ENCODE measurements around the gene TAF15. TPM values are rescaled to one million over a fixed set of nuclear protein-coding genes. Genes with fewer than 3 reads are reported as not detected.

Gene TAF15
- total RNA-seq, 2 donors from 2014 or later: 25.7 to 31.7 TPM

- no peak for DNase-seq (ENCODE audit: low spot score)
- Histone ChIP-seq H3K27ac (no peak overlapping the region), H3K4me3 (no peak overlapping the region), H3K4me1 (no peaks in the 10 kb centered on the region), H3K27me3 (no peaks in the 10 kb centered on the region), H3K9me3 (no peaks in the 10 kb centered on the region), H3K36me3 (no peaks in the 10 kb centered on the region)
- TF ChIP-seq CTCF (IDR thresholded peaks at IDR 0.05): no peak
Observed at GRCh38 chr17:35875800-35876139, 66.5 kb downstream of the TAF15 start.

- DNase-seq (ENCODE audit: low spot score): no peak
- Histone ChIP-seq H3K27ac (no peak overlapping the region), H3K27me3 (no peaks in the 10 kb centered on the region), H3K4me1 (no peaks in the 10 kb centered on the region), H3K36me3 (no peaks in the 10 kb centered on the region), H3K9me3 (no peaks in the 10 kb centered on the region), H3K4me3 (no peak overlapping the region)
- TF ChIP-seq CTCF (IDR thresholded peaks at IDR 0.05): no peak
Observed at GRCh38 chr17:35876534-35876933, 67.2 kb downstream of the TAF15 start.

- no peak overlapping the region for H3K27ac ChIP-seq
- DNase-seq (ENCODE audit: low spot score): no peak
- no peaks in the 10 kb centered on the region for H3K4me1 ChIP-seq
- H3K4me3 ChIP-seq: no peak overlapping the region
- H3K36me3 ChIP-seq: no peaks in the 10 kb centered on the region
- H3K9me3 ChIP-seq: no peaks in the 10 kb centered on the region
- TF ChIP-seq CTCF (IDR thresholded peaks at IDR 0.05): no peak
- H3K27me3 ChIP-seq: no peaks in the 10 kb centered on the region
Observed at GRCh38 chr17:35877345-35878029, 68.2 kb downstream of the TAF15 start.

- no peaks in the 10 kb centered on the region for H3K9me3 ChIP-seq
- H3K4me1 ChIP-seq: no peaks in the 10 kb centered on the region
- TF ChIP-seq CTCF (IDR thresholded peaks at IDR 0.05): no peak
- no peak overlapping the region for H3K27ac ChIP-seq
- no peak overlapping the region for H3K4me3 ChIP-seq
- no peaks in the 10 kb centered on the region for H3K27me3 ChIP-seq
- no peaks in the 10 kb centered on the region for H3K36me3 ChIP-seq
- DNase-seq (ENCODE audit: low spot score): no peak
Observed at GRCh38 chr17:35878361-35878760, 69.1 kb downstream of the TAF15 start.

- Histone ChIP-seq H3K9me3 (no peaks in the 10 kb centered on the region), H3K27ac (no peak within 1 kb of the TSS), H3K36me3 (no peaks in the 10 kb centered on the region), H3K4me1 (no peaks in the 10 kb centered on the region), H3K27me3 (no peaks in the 10 kb centered on the region), H3K4me3 (no peak within 1 kb of the TSS)
- TF ChIP-seq CTCF (IDR thresholded peaks at IDR 0.05): no peak
- no peak for DNase-seq (ENCODE audit: low spot score)
Observed at GRCh38 chr17:35879773-35880654, 70.7 kb downstream of the TAF15 start, which contains the start of gene CCL5. TSS of gene CCL5 (minus strand) at chr17:35880360.

All from right atrium auricular region (tissue), 2 donors.